GM21723 (cell line): Measurements from ENCODE around the gene RANBP1.

Experiments used
- ATAC-seq: cut with Tn5 transposase; IDR thresholded peaks from one replicate; pipeline ENCODE4 v1.9.1; 2021; ENCODE audit warnings: mild to moderate bottlenecking, moderate library complexity; ENCODE audit not compliant: unreplicated experiment

The RANBP1 gene

GRCh38 chr22:20087319-20088262 lies 28.3 kb upstream of the RANBP1 start:
- no peak for ATAC-seq

- no peak for ATAC-seq
These were observed 27.6 kb upstream of the RANBP1 start for GRCh38 chr22:20088263-20088648.

- no peak for ATAC-seq
These were observed 26.5 kb upstream of the RANBP1 start for GRCh38 chr22:20089226-20089976.

DNA sequence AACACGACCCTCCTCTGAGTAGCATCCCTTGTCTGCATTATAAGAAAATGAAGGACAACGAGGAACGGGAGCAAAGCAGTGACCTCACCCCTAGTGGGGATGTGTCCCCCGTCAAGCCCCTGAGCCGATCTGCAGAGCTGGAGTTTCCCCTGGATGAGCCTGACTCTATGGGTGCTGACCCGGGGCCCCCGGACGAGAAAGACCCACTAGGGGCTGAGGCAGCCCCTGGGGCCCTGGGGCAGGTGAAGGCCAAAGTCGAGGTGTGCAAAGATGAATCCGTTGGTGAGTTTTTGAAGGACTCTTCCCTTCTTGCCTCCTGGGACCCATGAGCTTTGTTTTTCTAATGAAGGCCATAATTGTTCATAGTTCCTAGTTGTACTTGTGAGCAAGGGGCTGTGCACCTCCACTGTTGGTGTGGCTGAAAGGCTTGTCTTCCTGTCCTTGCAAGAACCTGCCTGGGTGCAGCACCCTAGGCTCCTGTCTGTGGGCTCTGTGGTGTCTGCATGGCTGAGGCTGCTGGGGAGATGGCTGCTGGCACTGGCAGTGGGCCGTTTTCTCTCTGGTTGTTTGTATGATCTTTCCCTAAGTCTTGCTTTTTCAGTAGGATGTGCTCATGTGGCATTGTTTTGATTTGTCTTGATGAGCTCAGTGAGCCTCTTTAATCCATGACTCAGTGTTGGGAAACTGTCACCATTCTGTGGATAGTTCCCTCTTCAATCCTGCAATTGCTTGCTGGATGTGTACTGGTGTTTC lies 25.8 kb upstream of the RANBP1 start:
- no peak for ATAC-seq

DNA sequence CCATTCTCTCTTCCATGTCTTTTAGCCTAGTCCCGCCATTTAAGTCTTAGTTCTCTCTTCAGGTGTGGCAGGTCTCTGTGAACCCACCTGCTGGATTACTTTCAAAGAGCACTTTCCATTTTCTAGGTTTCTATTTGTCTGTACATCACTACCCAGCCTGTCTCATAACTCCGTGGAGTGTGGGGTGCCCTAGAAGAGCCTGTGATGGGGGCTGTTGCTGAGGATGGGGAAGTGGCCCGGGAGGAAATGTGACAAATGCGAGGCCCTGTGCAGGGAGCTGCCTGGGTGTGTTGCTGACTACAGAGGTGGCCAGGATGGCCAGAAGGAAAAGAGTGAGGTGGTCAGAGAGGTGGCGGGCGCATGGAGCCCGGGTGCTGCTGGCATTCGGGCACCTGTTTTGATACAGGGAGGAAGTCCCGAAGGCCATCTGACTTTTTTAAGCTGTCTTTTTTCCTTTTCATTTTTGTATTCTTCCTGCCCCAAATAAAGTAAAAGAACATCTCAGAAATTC lies 25.1 kb upstream of the RANBP1 start:
- no peak for ATAC-seq

GRCh38 chr22:20091690-20092476 lies 24.0 kb upstream of the RANBP1 start:
- no peak for ATAC-seq

DNA sequence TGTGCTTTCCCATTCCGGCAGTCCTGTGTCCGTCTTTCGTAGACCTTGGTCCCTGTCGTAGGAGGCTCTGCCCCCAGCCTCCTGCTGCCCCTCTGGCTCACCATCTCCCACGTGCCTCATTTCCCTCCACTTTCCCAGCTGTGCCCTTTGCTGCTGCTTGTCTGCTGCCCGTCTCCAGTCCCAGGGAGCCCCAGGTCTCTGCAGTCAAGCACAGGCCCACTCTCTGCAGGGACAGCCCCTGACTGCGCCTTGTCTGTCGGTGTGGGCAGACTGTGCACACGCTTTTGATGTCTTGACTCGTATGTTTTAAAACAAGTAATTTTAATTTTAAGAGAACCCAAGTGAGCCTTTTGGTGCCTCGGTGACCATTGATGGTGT lies 23.4 kb upstream of the RANBP1 start:
- no peak for ATAC-seq

DNA sequence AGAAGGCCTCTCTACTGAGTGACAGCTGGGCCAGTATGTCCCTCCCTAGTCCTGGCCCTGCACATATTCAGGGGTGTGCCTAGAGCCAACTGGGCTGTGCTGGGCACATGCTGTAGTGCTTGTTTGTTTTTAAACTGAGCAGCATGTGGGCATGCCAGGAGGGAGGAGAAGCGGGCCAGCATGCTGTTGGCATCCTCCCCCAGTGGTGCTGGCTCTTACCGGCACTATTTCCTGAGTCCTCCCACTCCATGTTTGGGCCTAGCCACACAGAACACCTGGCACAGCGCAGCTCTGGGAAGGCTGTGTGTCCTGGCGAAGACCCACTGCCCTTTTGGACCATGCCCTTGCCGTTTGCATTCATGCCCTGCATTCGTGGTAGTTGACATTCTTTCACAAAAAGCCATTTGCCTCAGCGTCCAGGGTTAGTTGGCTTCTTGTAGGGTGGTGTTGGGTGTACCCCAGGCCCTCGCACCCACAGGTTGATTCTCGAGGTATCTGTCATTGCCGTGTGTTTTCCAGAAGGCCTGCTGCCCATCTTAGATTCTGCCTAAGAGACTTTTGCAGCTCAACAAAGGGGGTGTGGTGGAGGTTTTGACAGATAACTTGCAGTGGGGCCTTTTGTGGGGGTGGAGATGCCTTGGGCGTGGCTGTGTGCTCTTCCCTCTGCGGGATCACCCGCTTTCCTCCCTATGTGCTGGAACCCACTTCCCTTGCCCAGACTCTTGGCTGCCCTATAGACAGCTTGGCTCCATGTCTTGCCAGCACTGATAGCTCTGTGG lies 22.3 kb upstream of the RANBP1 start:
- ATAC-seq: no peak

DNA sequence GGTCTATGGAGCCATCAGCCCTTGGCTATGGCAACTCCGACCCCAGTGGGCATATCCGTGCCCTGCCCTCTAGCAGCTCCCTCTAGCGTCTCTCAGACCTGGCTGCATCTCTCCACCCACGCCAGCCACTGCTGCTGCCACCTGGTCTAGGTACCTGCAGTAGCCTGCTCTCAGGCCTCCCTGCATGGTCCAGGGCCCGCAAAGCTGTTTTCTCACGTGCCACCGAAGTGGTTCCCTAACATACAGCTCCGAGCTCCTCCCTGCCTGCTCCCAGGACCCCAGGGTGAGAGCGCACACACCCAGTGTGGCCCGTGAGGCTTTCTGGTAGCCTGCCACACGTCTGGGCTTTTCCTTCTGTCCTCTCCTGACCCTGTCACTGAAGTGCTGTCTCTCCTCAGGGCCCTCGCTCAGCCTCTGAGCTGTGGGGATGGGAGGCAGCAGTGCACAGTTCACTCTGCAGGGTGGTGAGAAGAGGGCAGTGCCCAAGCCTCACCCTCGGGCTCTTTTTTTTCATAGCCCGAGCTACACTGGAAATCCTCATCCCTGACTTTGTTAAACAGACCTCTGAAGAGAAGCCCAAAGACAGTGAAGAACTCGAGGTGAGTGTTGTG lies 21.6 kb upstream of the RANBP1 start:
- no peak for ATAC-seq

DNA sequence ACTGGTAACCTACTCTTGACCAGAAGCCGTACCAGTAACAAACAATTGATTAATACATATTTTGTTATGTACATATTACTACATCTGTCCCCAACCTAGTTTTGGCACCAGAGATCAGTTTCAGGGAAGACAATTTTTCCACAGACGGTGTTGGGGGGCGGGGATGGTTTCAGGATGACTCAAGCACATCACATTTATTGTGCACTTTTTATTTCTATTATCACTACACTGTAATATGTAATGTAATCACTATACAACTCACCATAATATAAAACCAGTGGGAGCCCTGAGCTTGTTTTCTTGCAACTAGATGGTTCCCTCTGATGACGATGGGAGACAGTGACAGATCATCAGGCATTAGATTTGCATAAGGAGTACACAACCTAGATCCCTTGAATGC lies 20.4 kb upstream of the RANBP1 start:
- ATAC-seq: no peak

DNA sequence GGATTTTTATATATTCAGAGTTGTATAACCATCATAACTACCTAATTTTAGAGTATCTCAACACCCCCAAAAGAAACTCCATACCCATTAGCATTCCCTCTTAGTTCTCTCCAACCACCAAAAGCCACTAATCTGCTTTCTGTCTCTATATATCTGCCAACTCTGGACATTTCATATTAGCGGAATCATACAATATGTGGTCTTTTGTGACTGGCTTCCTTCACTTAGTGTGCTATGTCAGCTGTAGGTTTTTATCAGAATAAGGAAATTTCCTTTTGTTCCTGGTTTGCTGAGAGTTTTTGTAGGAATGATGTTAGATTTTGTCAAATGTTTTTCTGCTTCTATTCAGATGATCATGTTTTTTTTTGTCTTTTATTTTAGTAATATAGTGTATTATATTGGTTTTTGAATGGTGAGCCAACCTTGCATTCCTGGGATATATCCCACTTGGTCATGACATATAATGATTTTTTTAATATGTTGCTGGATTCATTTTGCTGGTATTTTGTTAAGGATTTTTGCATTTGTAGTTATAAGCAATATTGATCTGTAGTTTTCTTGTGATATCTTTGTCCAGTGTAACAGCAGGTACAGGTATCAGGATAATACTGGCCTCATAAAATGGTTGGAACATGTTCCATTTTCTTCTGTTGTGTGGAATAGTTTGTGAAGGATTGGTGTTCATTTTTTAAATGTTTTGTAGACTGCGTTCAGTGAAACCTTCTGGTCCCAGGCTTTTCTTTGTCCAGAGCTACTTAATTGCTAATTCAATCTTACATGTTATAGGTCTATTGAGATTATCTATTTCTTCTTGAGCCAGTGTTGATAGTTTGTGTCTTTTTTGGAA lies 19.1 kb upstream of the RANBP1 start:
- ATAC-seq: no peak

- ATAC-seq: no peak
These were observed 16.7 kb upstream of the RANBP1 start for GRCh38 chr22:20099099-20099711.

- ATAC-seq: no peak
These were observed 14.3 kb upstream of the RANBP1 start for GRCh38 chr22:20101638-20102037.

GRCh38 chr22:20102203-20102780 lies 13.6 kb upstream of the RANBP1 start:
- ATAC-seq: no peak

- no peak for ATAC-seq
These were observed 10.3 kb upstream of the RANBP1 start for GRCh38 chr22:20105456-20106204.

GRCh38 chr22:20106205-20106848 lies 9.6 kb upstream of the RANBP1 start:
- no peak for ATAC-seq
